Measurements from ENCODE around the gene GPR15. TPM values are rescaled to one million over a fixed set of nuclear protein-coding genes. Genes with fewer than 3 reads are reported as not detected.

The GPR15 gene
- total RNA-seq, 2 donors from 2014 or later, result 43.2 to 181 TPM

- Mint-ChIP-seq H3K27me3 (no peaks in the 10 kb centered on the region), H3K4me1 (peaks cover 42% of the 10 kb centered on the region), H3K4me3 (no peak overlapping the region), H3K27ac (peak overlapping the region; percentile 100), H3K36me3 (ENCODE audit: low read depth) (peaks cover 1% of the 10 kb centered on the region)
- no peak for DNase-seq
- H3K9me3 ChIP-seq (ENCODE audit: control insufficient read depth, low read length, poor library complexity, severe bottlenecking), result no peaks in the 10 kb centered on the region
- no peak for ATAC-seq
Observed at GRCh38 chr3:98568402-98568801, 36.6 kb downstream of the GPR15 start.

- H3K9me3 ChIP-seq (ENCODE audit: control insufficient read depth, low read length, poor library complexity, severe bottlenecking), result no peaks in the 10 kb centered on the region
- no peak for DNase-seq
- ATAC-seq, result peak; percentile 73
- peaks cover 25% of the 10 kb centered on the region for H3K4me1 Mint-ChIP-seq
- H3K36me3 Mint-ChIP-seq (ENCODE audit: low read depth), result peaks cover 12% of the 10 kb centered on the region
- H3K27ac Mint-ChIP-seq, result peak overlapping the region; percentile 97
- H3K27me3 Mint-ChIP-seq, result no peaks in the 10 kb centered on the region
- H3K4me3 Mint-ChIP-seq, result peak overlapping the region; percentile 82
Observed at GRCh38 chr3:98573181-98573728, 41.5 kb downstream of the GPR15 start.

GRCh38 chr3:98574132-98574531 lies 42.4 kb downstream of the GPR15 start:
- peak overlapping the region; percentile 60 for H3K4me3 Mint-ChIP-seq
- no peaks in the 10 kb centered on the region for H3K27me3 Mint-ChIP-seq
- peak; percentile 46 for ATAC-seq
- H3K4me1 Mint-ChIP-seq, result peaks cover 22% of the 10 kb centered on the region
- peaks cover 12% of the 10 kb centered on the region for H3K36me3 Mint-ChIP-seq (ENCODE audit: low read depth)
- H3K27ac Mint-ChIP-seq, result peak overlapping the region; percentile 97
- DNase-seq, result no peak
- no peaks in the 10 kb centered on the region for H3K9me3 ChIP-seq (ENCODE audit: control insufficient read depth, low read length, poor library complexity, severe bottlenecking)

GRCh38 chr3:98577178-98577895 lies 45.6 kb downstream of the GPR15 start:
- no peaks in the 10 kb centered on the region for H3K27me3 Mint-ChIP-seq
- ATAC-seq (no peak), DNase-seq (no peak)
- no peak overlapping the region for H3K4me3 Mint-ChIP-seq
- peak overlapping the region; percentile 22 for H3K27ac Mint-ChIP-seq
- H3K4me1 Mint-ChIP-seq, result peaks cover 29% of the 10 kb centered on the region
- no peaks in the 10 kb centered on the region for H3K9me3 ChIP-seq (ENCODE audit: control insufficient read depth, low read length, poor library complexity, severe bottlenecking)
- H3K36me3 Mint-ChIP-seq (ENCODE audit: low read depth), result peaks cover 14% of the 10 kb centered on the region

DNA sequence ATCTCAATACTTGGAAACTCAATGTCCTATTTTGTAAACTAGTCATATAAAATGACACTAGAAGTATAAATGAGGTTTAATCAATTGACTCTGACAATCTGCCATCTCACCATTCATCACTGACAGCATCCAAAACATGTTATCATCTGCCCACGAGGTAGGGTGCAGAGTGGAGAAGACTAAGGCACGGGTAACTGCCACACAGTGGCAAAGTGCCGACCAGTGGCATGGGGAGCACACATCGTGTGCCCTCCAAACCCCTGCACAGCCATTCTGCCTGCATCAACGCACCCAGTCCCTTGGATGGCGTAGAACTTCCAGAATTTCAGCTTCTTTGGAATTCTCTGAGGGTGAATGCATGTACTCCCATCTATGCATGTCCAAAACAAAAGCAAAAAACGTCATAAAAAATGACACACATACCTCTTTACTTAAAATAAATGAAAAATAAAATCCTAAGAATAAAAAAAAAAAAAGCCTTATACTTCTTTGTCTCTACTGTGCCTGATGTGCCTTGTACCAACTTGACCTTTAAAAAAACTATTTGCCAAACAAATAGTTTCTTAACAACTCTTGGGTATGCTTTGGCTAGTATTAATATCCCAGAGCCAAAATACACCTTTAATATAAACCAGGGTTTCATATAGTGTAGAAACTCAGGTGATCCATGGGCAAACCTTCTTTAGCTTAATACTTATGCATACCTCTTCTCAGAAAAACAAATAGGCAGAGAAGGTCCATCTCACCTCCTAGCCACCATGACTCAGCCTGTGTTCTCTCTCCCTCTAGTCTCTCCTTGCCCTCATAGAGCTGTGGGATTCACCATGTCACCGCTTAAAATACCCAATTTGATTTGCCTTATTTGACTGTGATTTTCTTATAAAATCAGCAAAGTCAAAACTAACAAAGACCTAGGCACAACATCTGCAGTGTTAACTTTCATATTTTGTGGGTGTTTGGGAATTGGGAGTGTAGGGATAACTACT lies 48.9 kb downstream of the GPR15 start:
- Mint-ChIP-seq H3K27ac (peak overlapping the region; percentile 84), H3K27me3 (no peaks in the 10 kb centered on the region), H3K4me3 (no peak overlapping the region), H3K4me1 (peaks cover 29% of the 10 kb centered on the region), H3K36me3 (ENCODE audit: low read depth) (peaks cover 17% of the 10 kb centered on the region)
- no peaks in the 10 kb centered on the region for H3K9me3 ChIP-seq (ENCODE audit: control insufficient read depth, low read length, poor library complexity, severe bottlenecking)
- ATAC-seq, result no peak
- DNase-seq, result no peak

GRCh38 chr3:98581474-98581873 lies 49.7 kb downstream of the GPR15 start:
- H3K27me3 Mint-ChIP-seq, result no peaks in the 10 kb centered on the region
- H3K27ac Mint-ChIP-seq, result peak overlapping the region; percentile 84
- peaks cover 17% of the 10 kb centered on the region for H3K36me3 Mint-ChIP-seq (ENCODE audit: low read depth)
- ATAC-seq (no peak), DNase-seq (no peak)
- no peak overlapping the region for H3K4me3 Mint-ChIP-seq
- no peaks in the 10 kb centered on the region for H3K9me3 ChIP-seq (ENCODE audit: control insufficient read depth, low read length, poor library complexity, severe bottlenecking)
- H3K4me1 Mint-ChIP-seq, result peaks cover 29% of the 10 kb centered on the region

GRCh38 chr3:98582042-98582441 lies 50.3 kb downstream of the GPR15 start:
- Mint-ChIP-seq H3K36me3 (ENCODE audit: low read depth) (peaks cover 13% of the 10 kb centered on the region), H3K27ac (peak overlapping the region; percentile 84), H3K4me3 (no peak overlapping the region), H3K27me3 (no peaks in the 10 kb centered on the region), H3K4me1 (peaks cover 25% of the 10 kb centered on the region)
- DNase-seq, result no peak
- H3K9me3 ChIP-seq (ENCODE audit: control insufficient read depth, low read length, poor library complexity, severe bottlenecking), result no peaks in the 10 kb centered on the region
- no peak for ATAC-seq

- DNase-seq (no peak), ATAC-seq (no peak)
- no peaks in the 10 kb centered on the region for H3K27me3 Mint-ChIP-seq
- H3K9me3 ChIP-seq (ENCODE audit: control insufficient read depth, low read length, poor library complexity, severe bottlenecking), result no peaks in the 10 kb centered on the region
- H3K4me1 Mint-ChIP-seq, result peaks cover 24% of the 10 kb centered on the region
- no peak overlapping the region for H3K4me3 Mint-ChIP-seq
- peaks cover 7% of the 10 kb centered on the region for H3K36me3 Mint-ChIP-seq (ENCODE audit: low read depth)
- peak overlapping the region; percentile 60 for H3K27ac Mint-ChIP-seq
Observed at GRCh38 chr3:98583766-98584165, 52.0 kb downstream of the GPR15 start.

Other genes with a start within 250 kb of the GPR15 start
- gene OR5H2, start 249.5 kb upstream of the GPR15 start, total RNA-seq, result not detected
- gene OR5K4, start 178.1 kb upstream of the GPR15 start, total RNA-seq, result not detected
- not detected for gene OR5K3, start 141.3 kb upstream of the GPR15 start, total RNA-seq
- gene OR5K1, start 68.8 kb upstream of the GPR15 start, total RNA-seq, result not detected
- not detected for gene OR5K2, start 34.3 kb upstream of the GPR15 start, total RNA-seq
- gene CLDND1, start 9.1 kb upstream of the GPR15 start, total RNA-seq, result 100 to 1,000 TPM; 195 to 285 TPM
- gene CPOX, start 61.6 kb downstream of the GPR15 start, total RNA-seq, result 10 to 100 TPM; 17.1 to 19.8 TPM
- 1 to 10 TPM in 1 of 2 donors, under 1 TPM in 1; 0.99 to 3.6 TPM for gene ST3GAL6, start 231.4 kb downstream of the GPR15 start, total RNA-seq